GM18511 (cell line): ENCODE data around the gene TUSC2.

Experiments used
- ATAC-seq: cut with Tn5 transposase; IDR thresholded peaks from one replicate; pipeline ENCODE4 v1.9.1; 2021; ENCODE audit warnings: mild to moderate bottlenecking, moderate library complexity; ENCODE audit not compliant: unreplicated experiment

TUSC2 gene

GRCh38 chr3:50327943-50328691, at the start of gene TUSC2:
TUSC2 (minus strand) TSS chr3:50328223; CDS start chr3:50328099, 124 bp downstream.
- ATAC-seq = peak; percentile 95

GRCh38 chr3:50375258-50375931, 47.4 kb upstream of the TUSC2 start:
- ATAC-seq = no peak

GRCh38 chr3:50374363-50375257, 46.6 kb upstream of the TUSC2 start:
- ATAC-seq = no peak

GRCh38 chr3:50373146-50374051, 45.4 kb upstream of the TUSC2 start:
- ATAC-seq = no peak

- ATAC-seq = no peak
Measured at GRCh38 chr3:50372349-50372748, 44.3 kb upstream of the TUSC2 start.

- ATAC-seq = no peak
Measured at GRCh38 chr3:50371133-50371685, 43.2 kb upstream of the TUSC2 start.

- no peak for ATAC-seq
Measured at GRCh38 chr3:50370594-50370993, 42.6 kb upstream of the TUSC2 start.

GRCh38 chr3:50369012-50369670, 41.1 kb upstream of the TUSC2 start:
- ATAC-seq = no peak

- no peak for ATAC-seq
Measured at GRCh38 chr3:50365842-50366220, 37.8 kb upstream of the TUSC2 start.

- ATAC-seq = peak; percentile 88
Measured at GRCh38 chr3:50365080-50365841, 37.2 kb upstream of the TUSC2 start.

- ATAC-seq = peak; percentile 12
Measured at GRCh38 chr3:50364573-50365079, 36.6 kb upstream of the TUSC2 start.

- peak; percentile 29 for ATAC-seq
Measured at GRCh38 chr3:50359760-50360110, 31.7 kb upstream of the TUSC2 start.

- ATAC-seq = peak; percentile 100
Measured at GRCh38 chr3:50358911-50359759, 31.1 kb upstream of the TUSC2 start, which contains the start of gene TMEM115. TMEM115 (minus strand) TSS chr3:50359521; CDS start chr3:50359063, 458 bp downstream.

- no peak for ATAC-seq
Measured at GRCh38 chr3:50358355-50358910, 30.4 kb upstream of the TUSC2 start.

GRCh38 chr3:50357481-50357880, 29.5 kb upstream of the TUSC2 start:
- no peak for ATAC-seq

- no peak for ATAC-seq
Measured at GRCh38 chr3:50356553-50356952, 28.5 kb upstream of the TUSC2 start.

GRCh38 chr3:50355829-50356552, 28.0 kb upstream of the TUSC2 start:
- ATAC-seq = no peak
